HL-60 (cell line): ENCODE results near the gene CCDC127.
"Not testable (repeated sequence)": the region's sequence is repeated elsewhere in the genome, so short reads cannot be mapped to it uniquely, and the experiment has no call there.

Experiments used
- DNase-seq, 2 experiments: peaks; one replicate each; pipeline ENCODE4 v3.0.0-alpha.2; 2010 to 2020; ENCODE audit warnings: low read depth in 1 of 2, low spot score in 1 of 2
- H3K27ac ChIP-seq: fragments of 250-450 bp; sonication (Bioruptor Pico); replicated peaks from 2 replicates; pipeline ENCODE4 v1.5.1; 2020; ENCODE audit warnings: mild to moderate bottlenecking, moderate library complexity
- H3K27me3 ChIP-seq: fragments of 250-450 bp; sonication (Bioruptor Pico); 2 replicates; pipeline ENCODE4 v1.5.1; 2021; ENCODE audit warnings: mild to moderate bottlenecking, moderate library complexity; ENCODE audit not compliant: insufficient read depth, poor library complexity, severe bottlenecking
- H3K4me3 ChIP-seq: replicated peaks from 2 replicates; pipeline ENCODE4 v1.5.1; 2011; ENCODE audit warnings: mild to moderate bottlenecking, control low read depth, low read length; ENCODE audit not compliant: insufficient read depth
- CTCF ChIP-seq: IDR thresholded peaks from one replicate; pipeline ENCODE4 v1.5.1; 2011; ENCODE audit warnings: low read length, control low read depth, inconsistent platforms; ENCODE audit not compliant: insufficient read depth
- GABPA ChIP-seq: IDR thresholded peaks from 2 replicates; pipeline ENCODE4 v1.6.1; 2012; ENCODE audit warnings: low read depth
- POLR2AphosphoS5 ChIP-seq: IDR thresholded peaks from 2 replicates; pipeline ENCODE4 v1.6.1; 2012; ENCODE audit warnings: low read depth
- REST ChIP-seq: IDR thresholded peaks from 2 replicates; pipeline ENCODE4 v1.6.1; 2012; ENCODE audit warnings: low read depth; ENCODE audit not compliant: insufficient replicate concordance
- SPI1 ChIP-seq: IDR thresholded peaks from 2 replicates; pipeline ENCODE4 v1.6.1; 2012; ENCODE audit warnings: low read depth, mild to moderate bottlenecking, borderline replicate concordance

CCDC127 gene

GRCh38 chr5:167982-168660, 49.8 kb downstream of the CCDC127 start:
- no peak overlapping the region for H3K27ac ChIP-seq
- peaks cover 3% of the 10 kb centered on the region for H3K27me3 ChIP-seq
- no peak for DNase-seq
- TF ChIP-seq SPI1, result no peak
- TF ChIP-seq GABPA, result no peak
- TF ChIP-seq REST, result no peak
- TF ChIP-seq POLR2AphosphoS5, result no peak
- no peak for TF ChIP-seq CTCF
- H3K4me3 ChIP-seq, result no peak overlapping the region

GRCh38 chr5:167511-167910, 50.4 kb downstream of the CCDC127 start:
- Histone ChIP-seq H3K4me3 (no peak overlapping the region), H3K27ac (no peak overlapping the region), H3K27me3 (peaks cover 3% of the 10 kb centered on the region)
- no peak for DNase-seq
- TF ChIP-seq POLR2AphosphoS5 (no peak), GABPA (no peak), REST (no peak), SPI1 (no peak), CTCF (no peak)

- H3K27me3 ChIP-seq, result peaks cover 3% of the 10 kb centered on the region
- no peak overlapping the region for H3K4me3 ChIP-seq
- no peak for DNase-seq
- no peak for TF ChIP-seq SPI1
- TF ChIP-seq GABPA, result no peak
- no peak for TF ChIP-seq POLR2AphosphoS5
- no peak for TF ChIP-seq REST
- TF ChIP-seq CTCF, result no peak
- no peak overlapping the region for H3K27ac ChIP-seq
Measured at GRCh38 chr5:166441-167372, 51.2 kb downstream of the CCDC127 start.

- not testable (repeated sequence) for H3K27me3 ChIP-seq, DNase-seq, H3K27ac ChIP-seq, H3K4me3 ChIP-seq
Measured at GRCh38 chr5:164783-165182, 53.2 kb downstream of the CCDC127 start.
